GM10266 (cell line): ENCODE data around the gene TPM4.

Experiments used
- DNase-seq: peaks from one replicate; pipeline ENCODE4 v3.0.0; 2012; ENCODE audit errors: extremely low spot score
- TF ChIP-seq, protein P1 (sequence below): IDR thresholded peaks from 2 replicates; pipeline ENCODE4 v1.5.1; 2012; ENCODE audit warnings: mild to moderate bottlenecking, low read depth; ENCODE audit not compliant: control insufficient read depth, insufficient read depth; ENCODE audit errors: missing control alignments

The TPM4 gene

DNA sequence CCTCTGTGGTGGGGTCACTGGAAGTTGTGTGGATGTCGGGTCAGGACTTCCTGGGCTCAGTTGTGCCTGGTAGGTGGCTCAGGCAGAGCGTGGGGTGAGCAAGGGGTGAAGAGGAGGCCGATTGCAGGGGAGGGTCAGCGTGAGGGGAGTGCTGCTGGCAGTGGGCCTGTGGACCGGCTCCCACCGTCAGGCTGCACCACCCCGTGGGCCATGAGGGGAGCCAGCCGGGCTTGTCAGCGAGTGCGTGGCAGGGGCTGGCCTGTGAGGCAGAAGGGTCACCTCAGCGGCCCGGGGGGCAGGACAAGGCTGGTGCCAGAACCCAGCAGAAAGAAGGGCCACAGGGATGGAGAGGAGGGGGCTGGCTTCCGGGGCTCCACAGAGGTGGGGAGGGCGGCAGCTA, 48.7 kb downstream of the TPM4 start:
- TF ChIP-seq, protein P1, sequence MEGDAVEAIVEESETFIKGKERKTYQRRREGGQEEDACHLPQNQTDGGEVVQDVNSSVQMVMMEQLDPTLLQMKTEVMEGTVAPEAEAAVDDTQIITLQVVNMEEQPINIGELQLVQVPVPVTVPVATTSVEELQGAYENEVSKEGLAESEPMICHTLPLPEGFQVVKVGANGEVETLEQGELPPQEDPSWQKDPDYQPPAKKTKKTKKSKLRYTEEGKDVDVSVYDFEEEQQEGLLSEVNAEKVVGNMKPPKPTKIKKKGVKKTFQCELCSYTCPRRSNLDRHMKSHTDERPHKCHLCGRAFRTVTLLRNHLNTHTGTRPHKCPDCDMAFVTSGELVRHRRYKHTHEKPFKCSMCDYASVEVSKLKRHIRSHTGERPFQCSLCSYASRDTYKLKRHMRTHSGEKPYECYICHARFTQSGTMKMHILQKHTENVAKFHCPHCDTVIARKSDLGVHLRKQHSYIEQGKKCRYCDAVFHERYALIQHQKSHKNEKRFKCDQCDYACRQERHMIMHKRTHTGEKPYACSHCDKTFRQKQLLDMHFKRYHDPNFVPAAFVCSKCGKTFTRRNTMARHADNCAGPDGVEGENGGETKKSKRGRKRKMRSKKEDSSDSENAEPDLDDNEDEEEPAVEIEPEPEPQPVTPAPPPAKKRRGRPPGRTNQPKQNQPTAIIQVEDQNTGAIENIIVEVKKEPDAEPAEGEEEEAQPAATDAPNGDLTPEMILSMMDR, result no peak

DNA sequence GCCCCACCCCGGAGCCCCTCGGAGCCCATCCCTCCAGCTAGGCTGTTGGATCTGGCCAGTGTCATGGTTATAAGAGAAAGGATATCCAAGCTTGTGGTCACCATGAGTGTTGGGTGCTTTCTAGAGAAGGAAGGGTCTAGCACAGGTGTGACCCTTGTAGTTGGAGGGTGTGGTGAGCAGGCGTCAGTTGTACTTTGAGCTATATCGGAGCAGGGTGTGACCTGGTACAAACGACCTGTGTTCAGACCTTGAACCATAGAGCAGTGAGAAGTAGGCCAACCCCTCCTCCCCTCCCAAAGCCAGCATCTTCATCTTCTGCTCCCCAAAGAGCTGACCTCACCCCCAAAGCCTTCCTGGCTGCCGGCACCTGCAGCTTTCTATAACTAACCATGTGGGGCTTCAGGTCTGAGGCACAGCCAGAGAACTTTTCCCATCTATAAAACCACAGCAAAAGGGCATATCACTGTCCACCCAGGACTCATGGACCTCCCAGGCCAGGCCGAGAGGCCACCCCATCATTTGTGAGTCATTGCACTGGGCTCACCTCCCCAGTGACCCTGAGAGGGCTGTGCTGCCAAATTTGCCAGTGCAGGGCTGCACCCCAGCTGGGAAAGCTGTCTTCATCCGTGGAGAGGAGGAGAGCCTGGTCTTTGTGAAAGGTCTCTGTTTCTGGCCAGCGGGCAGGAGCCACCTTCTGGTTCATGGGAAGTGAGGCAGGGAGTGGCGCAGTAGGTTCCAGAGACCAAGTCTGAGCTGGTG, 49.6 kb downstream of the TPM4 start:
- no peak for DNase-seq
- TF ChIP-seq, protein P1, result no peak

More for the DNA sequence above, 48.7 kb downstream of the TPM4 start:
- DNase-seq, result no peak

DNA sequence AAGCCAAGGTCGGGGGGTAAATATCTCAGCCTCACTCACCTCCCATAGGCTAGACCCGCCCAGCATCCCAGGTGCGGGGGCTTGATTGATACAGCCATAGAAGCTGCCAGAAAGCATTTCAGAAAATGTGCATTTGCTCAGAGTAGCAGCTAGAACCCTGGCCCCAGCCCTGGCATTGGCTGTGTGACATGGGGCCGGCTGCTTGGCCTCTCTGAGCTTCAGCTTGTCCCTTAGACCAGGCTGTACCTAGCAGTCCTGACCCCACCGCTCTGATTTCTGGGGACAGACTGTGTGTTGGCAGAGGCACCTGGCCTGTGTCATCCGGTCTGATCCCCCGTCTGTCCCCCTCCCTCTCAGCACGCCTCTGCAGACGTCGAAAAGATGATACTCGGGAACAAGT, 50.8 kb downstream of the TPM4 start:
- TF ChIP-seq, protein P1, result no peak
- DNase-seq, result no peak

- no peak for DNase-seq
- TF ChIP-seq, protein P1, result no peak
Observed at GRCh38 chr19:16127776-16128371, 51.6 kb downstream of the TPM4 start.

GRCh38 chr19:16131648-16132047, 55.4 kb downstream of the TPM4 start:
- TF ChIP-seq, protein P1, result no peak
- no peak for DNase-seq

DNA sequence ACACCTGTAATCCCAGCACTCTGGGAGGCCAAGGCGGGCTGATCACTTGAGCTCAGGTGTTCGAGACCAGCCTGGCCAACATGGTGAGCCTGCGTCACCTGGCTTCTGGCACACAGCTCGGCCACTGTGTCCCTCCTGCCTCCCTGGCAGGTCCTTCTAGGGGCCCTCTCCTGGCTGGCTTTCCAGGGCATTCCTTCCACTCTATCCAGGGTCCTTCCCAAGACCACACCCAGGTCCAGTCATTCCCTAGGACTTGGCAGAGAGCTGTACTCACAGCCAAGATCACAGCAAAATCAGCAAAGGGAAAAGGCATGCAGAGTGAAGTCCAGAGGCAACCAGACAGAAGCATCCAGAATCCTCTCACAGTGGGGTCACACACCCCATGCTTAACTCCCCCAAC, 57.5 kb downstream of the TPM4 start:
- no peak for DNase-seq
- TF ChIP-seq, protein P1, result no peak

- TF ChIP-seq, protein P1, result no peak
- peak; percentile 56 for DNase-seq
Observed at GRCh38 chr19:16134510-16134909, 58.2 kb downstream of the TPM4 start.
